GM12873 (cell line): ENCODE measurements around the gene MYH11.

Experiments
- CTCF ChIP-seq: IDR thresholded peaks from 2 replicates; pipeline ENCODE4 v1.5.1; 2012; ENCODE audit warnings: low read depth, mild to moderate bottlenecking, moderate library complexity, low read length, control low read depth; ENCODE audit not compliant: insufficient read depth; ENCODE audit errors: missing control alignments

MYH11 gene

GRCh38 chr16:15853021-15853420 is 3.8 kb downstream of the MYH11 start:
- TF ChIP-seq CTCF = no peak

GRCh38 chr16:15849209-15849981 is 7.4 kb downstream of the MYH11 start:
- no peak for TF ChIP-seq CTCF

- TF ChIP-seq CTCF = no peak
These were observed 9.1 kb downstream of the MYH11 start for GRCh38 chr16:15847611-15848175.

- TF ChIP-seq CTCF = no peak
These were observed 10.3 kb downstream of the MYH11 start for GRCh38 chr16:15846510-15846909.

- TF ChIP-seq CTCF = no peak
These were observed 13.1 kb downstream of the MYH11 start for GRCh38 chr16:15843635-15844279.

GRCh38 chr16:15837761-15838160 is 19.1 kb downstream of the MYH11 start:
- no peak for TF ChIP-seq CTCF

GRCh38 chr16:15836965-15837611 is 19.7 kb downstream of the MYH11 start:
- no peak for TF ChIP-seq CTCF
